WI38 (cell line): ENCODE measurements around the gene CHEK1.
A peak's percentile ranks its signal among the peaks of the same experiment; 100 is the strongest.

Experiments used
- H3K4me3 ChIP-seq: 2 replicates; pipeline ENCODE4 v1.5.1; 2011; ENCODE audit warnings: low read depth, mild to moderate bottlenecking, control low read depth, low read length
- CTCF ChIP-seq: IDR thresholded peaks from 2 replicates; pipeline ENCODE4 v1.5.1; 2012; ENCODE audit warnings: low read depth, mild to moderate bottlenecking, control low read depth, low read length

CHEK1 gene

DNA sequence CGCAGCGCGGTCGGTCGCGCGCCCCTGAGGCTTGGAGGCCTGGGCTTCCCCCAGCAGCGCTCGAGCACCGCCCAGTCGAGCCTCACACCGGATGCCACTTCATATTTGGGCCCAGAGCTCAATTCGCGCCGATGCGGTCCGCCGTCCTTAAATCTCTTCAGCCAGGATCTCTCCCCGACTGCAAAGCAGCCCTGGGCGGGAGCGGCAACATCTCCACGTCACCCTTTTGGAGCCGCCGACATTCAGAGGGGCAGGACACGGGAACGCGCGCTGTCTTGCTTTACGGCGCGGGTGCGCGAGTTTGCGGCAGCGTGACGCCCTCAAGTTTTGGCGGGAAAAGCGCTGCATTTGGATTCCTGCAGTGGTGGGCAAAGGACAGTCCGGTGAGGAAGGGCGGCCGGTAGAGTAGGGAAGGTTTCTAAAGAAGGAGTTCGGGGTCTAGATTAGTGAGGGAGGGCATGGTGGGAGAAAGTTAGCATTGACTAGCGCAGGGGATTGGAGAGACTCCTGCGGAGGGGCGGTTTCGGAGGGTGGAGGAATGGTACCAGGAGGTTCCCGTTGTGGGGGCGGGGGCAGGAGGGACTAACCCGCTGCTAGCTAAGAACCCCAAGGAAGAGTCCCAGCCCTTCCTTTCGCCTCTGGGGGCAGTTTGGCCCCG lies 796 bp downstream of the CHEK1 start:
- TF ChIP-seq CTCF: no peak
- peak overlapping the region; percentile 78 for H3K4me3 ChIP-seq

GRCh38 chr11:125626288-125626950 lies 1.5 kb downstream of the CHEK1 start:
- H3K4me3 ChIP-seq: peak overlapping the region; percentile 78
- TF ChIP-seq CTCF: no peak; the same call in 1 of the 2 replicates

DNA sequence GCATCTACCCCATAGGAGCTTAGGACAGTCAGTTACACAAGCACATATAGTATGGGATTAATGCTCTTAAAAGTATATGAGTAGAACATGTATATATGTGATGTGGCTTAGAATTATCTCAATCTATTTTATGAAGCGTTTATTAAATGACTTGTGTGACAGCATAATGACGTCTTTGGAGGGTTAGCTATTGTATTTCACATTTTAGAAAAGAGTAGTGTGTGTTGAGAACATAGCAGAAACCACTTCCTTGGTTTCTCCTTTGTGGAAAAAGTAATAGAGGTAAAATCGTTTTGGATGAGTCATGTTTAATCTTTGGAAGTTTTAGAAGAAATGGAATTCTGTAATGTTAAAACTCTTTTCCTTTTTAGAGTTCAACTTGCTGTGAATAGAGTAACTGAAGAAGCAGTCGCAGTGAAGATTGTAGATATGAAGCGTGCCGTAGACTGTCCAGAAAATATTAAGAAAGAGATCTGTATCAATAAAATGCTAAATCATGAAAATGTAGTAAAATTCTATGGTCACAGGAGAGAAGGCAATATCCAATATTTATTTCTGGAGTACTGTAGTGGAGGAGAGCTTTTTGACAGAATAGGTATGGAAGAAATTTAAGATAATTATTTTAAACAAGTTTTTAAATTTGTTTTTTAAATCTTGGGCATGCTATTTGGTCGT lies 2.4 kb downstream of the CHEK1 start:
- H3K4me3 ChIP-seq: peak overlapping the region; percentile 78
- TF ChIP-seq CTCF: no peak

DNA sequence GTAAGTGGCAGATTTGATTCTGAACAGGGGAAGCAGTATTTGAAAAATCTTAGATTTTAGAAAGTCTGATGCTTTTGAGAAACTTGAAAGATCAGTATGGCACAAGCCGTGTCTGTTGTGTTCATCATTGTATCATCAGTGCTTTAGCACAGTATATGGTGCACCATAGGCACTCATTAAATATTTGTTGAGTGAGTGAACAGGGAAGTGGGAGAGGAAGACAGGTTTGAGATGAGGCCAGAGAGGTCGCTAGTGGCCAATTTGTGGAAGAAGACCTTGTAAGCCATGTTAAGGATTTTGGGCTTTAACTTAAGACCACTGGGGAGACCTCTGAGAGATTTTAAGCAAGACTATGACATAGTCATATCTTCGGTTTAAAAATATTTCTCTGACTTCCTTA lies 12.9 kb downstream of the CHEK1 start:
- no peak overlapping the region for H3K4me3 ChIP-seq
- TF ChIP-seq CTCF: no peak

GRCh38 chr11:125638315-125638714 lies 13.4 kb downstream of the CHEK1 start:
- H3K4me3 ChIP-seq: no peak overlapping the region
- no peak for TF ChIP-seq CTCF

DNA sequence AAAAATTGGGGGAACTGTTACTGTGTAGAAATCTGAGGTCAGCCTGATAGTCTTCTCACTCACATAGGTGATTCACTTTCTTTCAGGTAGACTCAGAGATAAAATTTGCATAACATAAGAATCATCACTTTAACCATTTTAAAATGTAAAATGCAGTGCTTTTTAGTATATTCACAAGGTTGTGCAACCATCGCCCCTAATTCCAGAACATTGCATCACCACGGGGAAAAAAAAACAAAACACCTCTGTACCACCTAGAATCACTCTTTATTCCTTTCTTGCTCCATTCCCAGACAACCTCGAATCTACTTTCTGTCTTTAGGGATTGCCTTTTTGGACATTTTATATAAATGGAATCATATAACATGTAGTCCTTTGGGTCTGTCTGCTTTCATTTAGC lies 20.9 kb downstream of the CHEK1 start:
- no peak overlapping the region for H3K4me3 ChIP-seq
- no peak for TF ChIP-seq CTCF
